DMS53 treated with DMSO at 0.1 percent for 48 hours (cell line): ENCODE data around the gene TRIP13.
"Not testable (repeated sequence)": the region's sequence is repeated elsewhere in the genome, so short reads cannot be mapped to it uniquely, and the experiment has no call there.

Source experiments
- DNase-seq: peaks from one replicate; lab custom pipeline; 2025; ENCODE audit not compliant: unreplicated experiment; lab: John Stamatoyannopoulos, UW

Gene TRIP13

DNA sequence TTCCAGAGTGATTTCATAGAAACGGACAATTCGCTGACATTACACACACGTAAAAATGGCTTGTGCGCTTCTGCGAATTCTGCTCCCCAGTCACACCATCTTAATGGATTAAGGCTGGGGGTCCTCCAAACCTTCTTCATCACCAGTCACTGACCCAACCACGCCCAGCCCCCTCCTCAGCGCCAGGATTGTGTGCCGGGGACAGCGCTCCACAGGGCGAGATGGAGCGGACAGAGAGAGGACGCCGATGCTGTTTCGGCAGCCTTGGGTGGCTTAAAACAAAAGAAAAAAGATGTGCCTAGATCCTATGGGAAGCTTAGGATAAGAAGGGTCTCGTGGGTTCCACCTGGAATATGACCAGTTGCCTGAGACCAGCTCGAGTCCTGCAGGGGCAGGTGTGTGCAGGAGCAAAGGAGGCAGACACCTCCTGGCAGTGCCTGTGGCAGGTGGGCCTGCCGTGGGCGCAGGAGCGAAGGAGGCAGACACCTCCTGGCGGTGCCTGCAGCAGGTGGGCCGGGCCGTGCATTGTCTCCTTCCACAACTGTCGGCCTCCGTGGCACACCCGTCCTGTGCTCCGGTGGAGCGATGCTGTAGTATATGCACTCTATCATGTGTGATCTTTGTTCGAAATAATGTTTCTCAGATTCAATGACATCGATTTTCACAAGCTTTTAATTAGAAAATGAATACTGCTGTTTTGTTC, 20.9 kb upstream of the TRIP13 start:
- DNase-seq = no peak

DNA sequence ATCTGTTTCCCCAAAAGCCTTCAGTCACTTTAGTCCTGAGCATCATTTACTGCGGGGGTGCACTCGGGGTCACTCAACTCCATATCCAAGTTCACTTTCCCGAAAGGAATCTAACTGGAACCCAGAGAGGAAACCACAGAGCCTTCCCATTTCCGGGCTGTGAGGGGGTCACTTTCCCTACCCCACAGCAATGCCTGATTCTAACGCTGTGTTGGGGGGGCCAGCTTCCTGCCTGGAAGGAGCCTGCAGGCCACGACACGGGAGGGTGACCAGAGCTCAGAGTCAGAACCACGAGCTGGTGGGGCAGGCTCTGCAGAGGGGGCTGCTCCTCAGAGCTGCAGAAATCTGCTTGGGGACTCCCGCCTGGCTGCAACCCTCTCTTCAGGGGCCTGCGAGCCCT, 20.4 kb upstream of the TRIP13 start:
- DNase-seq = no peak

DNA sequence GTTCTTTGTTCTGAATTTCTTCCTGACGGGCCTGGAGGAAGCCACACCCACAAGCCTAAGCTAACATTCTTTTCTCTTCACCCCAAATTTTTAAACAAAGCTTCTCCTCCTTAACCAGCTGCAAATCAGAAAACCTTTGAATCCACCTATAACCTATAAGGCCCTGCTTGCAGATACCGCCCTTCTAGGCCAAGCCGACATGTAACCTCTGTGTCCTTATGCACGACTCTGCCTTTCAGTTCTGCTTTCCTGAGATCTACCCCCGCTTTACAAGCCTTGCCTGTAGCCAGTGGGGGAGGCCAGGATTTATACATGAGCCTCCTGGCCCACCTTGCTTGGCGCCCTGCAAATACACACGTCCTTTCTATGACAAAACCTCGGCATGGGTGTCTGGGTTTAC, 19.4 kb upstream of the TRIP13 start:
- DNase-seq = no peak

DNA sequence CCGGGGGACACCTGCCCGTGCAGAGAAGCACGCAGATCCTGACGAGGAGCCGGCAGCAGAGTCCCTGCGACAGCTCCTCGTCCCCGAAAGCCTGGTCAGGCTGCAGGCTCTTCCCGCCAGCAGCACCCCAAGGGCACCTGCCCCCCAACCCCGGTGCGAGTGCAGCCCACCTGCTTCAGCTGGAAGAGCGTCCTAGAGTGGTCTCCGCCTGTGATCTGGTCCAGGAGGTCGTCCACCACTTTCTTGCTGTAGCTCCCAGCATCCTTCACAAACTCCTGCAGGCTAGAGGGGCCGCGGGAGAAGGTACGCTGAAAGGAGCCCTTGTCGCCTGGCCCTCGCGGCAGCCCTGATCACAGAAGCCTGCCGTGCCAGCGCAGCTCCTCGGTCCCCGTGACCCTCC, 16.8 kb upstream of the TRIP13 start:
- no peak for DNase-seq

DNA sequence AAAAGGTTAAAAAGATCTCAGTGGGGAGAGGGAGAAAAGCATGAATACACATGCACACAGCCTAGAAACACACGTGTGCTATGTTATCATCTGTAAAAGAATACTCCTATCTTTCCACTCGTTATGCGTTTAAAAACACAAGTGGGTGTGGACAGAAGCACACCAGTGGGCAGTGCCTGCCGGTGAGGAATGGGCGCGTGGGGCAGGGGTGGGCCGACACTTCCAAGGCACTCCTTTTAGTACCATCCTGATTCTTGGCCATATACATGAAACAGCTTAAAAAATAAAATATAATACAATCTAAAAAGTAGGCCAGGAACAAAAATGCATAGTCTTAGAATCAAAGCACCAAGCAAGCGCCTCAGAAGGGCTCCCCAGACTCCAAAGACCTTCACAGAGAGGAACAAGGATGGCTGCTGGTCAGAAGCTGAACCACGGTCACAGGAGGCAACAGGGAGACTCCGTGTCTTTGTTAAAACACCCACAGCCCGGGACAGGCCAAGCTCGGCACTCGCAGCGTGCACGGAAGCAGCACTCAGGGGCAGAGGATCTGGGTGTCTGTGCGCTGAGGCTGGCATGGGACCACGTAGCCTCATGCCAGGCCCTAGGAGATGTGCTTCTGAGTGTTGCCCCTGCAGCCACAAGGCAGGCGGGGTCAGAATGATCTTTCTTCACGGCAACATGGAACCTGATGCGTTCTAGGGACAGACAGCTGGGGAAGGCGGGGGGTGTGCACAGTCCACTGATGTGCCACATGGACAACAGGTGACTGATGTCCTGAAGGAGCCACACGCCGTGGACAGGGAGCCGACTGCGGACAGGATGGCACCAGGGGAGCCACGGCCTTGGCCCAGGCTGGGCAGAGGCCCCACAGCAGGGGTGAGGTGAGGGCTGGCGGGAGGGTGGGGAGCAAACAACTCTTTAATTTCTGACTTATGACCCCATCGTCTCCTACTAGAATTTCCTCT, 16.0 kb upstream of the TRIP13 start:
- no peak for DNase-seq

DNA sequence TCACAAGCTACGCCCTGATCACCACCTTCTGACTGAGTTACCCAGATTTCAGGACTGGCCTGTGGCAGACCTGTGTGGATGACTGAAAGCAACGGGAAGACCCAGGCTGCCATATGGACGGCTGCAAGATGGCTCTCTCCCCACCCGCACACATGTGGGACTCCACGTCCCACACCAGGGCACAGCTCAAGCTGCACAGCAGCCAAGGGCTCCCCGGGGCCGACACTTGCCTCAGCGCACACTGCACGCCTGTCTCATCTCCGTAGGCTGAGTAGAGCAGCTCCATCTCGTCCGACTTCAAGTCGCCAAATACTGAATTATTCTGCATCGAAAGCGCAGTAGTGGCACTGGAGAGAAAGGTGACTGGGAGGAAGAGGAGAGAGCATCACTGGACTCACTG, 14.6 kb upstream of the TRIP13 start:
- no peak for DNase-seq

DNA sequence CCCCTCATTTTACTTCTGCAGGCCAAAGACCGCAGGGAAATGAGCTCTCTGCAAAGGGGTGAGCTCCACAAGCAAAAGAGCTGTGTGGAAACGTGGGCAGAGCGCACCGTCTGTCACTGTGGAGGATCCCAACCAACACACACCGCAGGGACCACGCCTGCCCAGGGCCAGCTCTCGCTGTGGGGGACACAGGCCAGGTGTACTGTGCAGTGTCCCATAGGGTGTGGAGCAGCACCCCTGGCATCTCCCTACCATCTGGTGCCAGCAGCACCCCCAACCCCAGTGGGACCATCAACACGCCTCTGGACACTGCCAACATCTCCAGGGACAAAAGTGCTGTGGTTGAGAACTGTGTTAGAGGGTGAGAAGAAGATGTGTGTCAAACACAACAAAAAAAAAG, 14.0 kb upstream of the TRIP13 start:
- not testable (repeated sequence) for DNase-seq

DNA sequence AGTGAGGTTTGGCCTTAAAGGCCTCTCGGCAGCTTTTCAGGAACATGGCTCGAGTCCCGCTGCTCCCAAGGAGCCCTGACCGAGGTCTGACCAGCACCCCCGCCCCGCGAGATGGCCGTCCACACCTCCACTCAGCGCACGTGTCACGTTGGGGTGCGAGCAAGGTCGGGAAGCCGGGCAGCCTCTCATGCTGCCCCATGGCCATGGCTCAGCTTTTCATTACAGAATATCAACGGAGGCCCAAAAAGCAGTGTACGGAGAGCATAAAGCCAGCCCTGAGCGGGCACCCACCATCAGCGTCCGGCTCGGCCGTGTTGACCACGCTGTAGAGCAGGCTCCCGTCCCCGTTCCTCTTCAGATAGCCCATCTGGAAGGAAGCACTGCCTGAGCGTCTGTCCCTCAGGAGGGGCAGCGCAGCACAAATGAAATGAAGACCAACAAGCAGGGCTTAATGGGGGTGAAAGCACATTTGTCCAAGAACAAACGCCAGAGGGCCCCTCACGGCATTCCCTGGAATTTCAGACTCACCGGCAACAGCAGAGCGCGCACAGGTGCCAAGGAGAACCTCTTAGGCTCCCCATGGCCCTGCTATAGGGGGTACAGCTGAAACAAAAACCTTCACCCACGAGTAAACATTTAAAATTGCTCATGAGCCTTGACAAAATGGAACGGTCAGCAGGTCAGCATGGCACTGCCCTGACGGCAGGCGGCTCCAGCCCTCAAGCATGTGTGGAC, 11.7 kb upstream of the TRIP13 start:
- no peak for DNase-seq

DNA sequence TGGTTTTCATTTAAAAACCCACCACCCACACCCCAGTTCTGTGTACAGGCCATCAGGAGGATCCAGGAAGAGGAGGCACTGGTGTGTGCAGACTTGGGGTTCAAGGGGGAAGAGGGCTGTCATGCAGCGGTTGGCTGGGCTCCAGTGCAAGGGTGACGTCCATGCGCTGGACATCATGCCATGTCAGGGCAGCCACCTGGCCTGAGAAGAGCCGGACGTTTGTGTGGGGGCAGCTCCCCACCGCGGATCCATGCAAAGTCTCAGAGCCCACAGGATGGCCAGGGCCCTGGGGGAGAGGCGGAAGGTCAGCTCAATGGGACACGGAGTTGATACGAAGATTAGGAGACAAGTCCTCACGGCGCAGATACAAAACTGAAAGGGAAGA, 11.1 kb upstream of the TRIP13 start:
- no peak for DNase-seq

DNA sequence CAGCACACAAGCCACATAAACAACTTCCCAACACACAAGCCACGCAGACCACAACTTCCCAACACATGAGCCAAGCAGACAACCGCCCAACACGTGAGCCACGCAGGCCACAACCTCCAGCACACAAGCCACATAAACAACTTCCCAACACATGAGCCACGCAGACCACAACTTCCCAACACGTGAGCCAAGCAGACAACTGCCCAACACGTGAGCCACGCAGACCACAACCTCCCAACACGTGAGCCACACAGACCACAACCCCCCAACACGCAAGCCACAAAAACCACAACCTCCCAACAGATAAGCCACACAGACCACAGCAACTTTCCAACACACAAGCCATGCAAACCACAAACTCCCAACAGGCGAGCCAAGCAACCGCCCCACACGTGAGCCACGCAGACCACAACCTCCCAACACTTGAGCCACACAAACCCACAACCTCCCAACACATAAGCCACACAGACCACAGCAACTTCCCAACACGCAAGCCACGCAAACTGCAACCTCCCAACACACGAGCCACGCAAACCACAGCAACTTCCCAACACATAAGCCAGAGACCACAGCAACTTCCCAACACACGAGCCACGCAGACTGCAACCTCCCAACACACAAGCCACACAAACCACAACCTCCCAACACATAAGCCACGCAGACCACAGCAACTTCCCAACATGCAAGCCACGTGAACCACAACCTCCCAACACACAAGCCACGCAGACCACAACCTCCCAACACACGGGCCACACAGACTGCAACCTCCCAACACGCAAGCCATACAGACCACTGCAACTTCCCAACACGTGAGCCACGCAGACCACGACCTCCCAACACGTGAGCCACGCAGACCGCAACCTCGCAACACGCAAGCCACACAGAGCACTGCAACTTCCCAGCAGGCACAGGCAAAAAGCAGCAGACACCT, 10.2 kb upstream of the TRIP13 start:
- DNase-seq = no peak

DNA sequence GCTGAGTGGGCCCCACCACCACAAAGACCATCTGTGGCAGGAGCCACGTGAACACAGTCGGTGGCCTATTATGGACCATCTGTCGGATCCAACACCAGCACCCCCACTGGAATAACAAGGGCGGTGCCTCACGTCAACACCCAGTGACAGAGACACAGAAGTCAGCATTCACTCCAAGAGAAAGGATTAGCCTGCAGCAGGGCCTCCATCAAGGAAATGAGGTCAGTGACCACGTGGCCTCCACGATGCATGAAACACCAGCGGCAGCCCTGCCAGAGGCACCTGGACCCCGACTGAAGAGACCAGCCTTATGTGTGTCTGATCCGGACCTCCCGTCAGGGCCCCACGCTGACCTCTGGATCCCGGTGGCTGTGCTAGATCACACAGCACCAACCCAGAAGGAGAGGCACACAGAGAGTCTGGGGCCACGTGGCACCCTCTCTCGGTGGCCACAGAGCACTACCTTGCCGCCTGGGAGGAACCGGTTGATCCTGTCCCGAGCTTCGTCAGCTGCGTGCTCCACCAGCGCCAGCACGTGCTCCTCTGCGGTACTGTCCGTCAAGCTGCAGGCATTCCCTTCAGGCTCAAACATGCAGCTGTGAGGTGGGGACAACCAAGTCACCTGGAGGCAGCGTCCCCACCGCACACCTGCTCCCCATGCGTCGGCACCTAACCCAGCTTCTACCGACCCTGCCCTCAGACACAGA, 9.1 kb upstream of the TRIP13 start:
- no peak for DNase-seq

DNA sequence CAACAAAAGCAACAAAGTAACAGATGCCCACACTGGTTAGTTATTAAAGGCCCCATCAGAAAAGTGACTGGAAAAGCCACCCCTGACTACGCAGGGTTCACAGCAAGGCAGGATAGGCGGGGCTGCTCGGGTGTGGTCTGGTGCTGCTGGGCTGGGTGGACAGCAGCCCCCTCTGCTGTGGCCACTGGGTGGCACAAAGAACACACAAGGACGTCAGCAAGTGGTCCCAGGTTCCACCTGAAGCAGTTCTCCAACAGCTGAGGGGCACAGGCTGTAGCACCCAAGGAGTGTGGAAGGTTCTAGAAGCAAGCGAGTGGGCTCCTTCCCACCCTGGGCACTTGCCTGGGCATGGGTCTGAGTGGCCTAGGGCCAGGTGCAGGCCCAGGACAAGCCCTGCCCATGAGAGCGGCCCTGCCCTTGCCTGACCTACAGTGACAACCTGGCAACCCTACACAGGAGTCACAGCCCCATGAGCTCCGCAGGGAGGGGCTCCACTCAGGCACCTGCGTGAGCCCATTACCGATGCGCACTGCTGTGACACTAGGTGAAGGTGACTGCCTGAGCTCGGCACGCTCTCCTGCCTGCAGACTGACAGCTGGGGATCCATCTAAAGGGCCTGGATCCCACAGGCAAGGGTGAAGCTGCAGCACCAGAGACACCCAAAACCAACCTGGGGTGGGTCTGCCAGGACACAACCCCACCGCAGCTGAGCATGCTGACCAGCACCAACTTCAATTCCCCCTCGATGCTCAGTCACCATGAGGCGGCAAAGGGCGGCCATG, 8.1 kb upstream of the TRIP13 start:
- DNase-seq = no peak

DNA sequence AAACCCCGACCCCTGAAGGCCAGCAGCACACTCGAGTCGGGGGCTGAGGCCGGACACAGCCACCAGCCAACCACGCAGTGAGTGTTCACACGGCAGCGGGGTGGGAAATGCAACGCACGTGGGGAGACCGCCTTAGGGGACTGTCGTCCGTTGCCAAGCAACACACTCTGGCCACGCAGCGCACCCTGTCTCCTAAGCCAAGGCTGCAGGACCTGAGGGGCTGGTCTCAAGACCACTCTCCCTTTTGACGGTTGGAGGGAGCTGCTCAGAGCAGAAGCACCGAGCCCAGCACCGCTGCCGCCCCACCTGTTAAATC, 7.6 kb upstream of the TRIP13 start:
- DNase-seq = no peak

DNA sequence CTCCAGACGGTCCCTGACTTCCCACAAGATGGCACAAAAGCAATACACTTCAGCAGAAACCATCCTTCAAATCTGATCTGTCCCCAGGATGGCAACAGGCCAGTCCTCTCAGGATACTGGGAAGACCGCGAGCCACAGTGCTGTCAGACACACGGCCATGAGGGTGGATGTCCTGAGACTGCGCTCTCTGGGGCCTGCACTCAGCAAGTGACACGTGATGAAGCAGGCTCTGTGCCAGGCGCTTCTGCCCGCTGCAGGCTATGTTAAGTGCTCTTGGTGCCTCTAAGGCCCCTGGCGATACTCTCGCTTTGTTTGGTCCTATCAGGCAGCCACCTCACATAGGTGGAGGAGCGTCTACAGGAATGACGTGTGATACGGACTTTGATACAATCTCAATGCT, 7.2 kb upstream of the TRIP13 start:
- DNase-seq = no peak

DNA sequence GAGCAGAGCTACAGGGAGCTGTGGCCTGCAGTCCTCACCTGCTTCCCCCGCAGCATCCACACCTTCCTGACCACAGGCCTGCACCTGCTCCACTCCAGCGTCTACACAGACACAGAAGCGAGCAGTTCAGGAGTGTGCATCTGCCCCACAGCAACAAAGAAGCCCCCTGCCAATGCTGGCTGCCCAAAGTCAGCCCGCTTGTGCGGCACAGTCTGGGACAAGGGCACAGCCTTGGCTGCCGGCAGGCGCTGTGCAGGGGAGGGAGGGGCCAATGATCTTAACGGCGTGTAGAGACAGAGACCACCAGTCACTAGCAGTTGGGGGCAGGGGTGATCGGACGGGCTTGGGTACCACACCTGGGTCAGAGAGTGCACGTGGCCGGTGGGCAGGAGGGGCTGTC, 6.6 kb upstream of the TRIP13 start:
- DNase-seq = no peak

DNA sequence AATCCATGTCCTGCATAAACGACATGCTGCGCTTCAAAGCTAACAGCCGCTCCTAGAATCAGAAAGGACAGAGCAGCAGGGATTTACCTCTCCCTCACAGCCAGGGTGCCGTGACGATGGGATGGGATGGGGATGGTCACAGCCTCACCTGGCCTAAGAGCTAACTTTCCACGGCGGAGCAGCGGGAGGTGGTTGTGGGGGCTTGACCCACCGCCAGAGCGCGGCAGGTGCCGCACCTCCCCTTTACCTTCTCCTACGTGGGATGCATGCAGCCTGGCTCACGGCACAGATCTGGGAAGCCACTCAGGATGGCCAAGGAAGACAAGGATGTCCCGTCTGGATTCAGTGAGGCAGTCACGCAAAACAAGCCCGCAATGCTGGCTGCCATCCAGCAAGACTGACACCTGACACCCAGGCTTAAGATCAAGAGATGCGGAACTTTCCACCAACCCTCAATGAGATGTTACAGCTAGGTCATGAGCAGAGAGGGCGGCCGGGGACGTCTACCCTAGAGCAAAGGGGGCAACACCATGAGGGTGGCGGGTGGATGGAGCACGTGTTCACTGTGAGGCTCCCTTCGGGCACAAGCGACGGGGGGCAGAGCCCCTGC, 5.9 kb upstream of the TRIP13 start:
- DNase-seq = no peak

DNA sequence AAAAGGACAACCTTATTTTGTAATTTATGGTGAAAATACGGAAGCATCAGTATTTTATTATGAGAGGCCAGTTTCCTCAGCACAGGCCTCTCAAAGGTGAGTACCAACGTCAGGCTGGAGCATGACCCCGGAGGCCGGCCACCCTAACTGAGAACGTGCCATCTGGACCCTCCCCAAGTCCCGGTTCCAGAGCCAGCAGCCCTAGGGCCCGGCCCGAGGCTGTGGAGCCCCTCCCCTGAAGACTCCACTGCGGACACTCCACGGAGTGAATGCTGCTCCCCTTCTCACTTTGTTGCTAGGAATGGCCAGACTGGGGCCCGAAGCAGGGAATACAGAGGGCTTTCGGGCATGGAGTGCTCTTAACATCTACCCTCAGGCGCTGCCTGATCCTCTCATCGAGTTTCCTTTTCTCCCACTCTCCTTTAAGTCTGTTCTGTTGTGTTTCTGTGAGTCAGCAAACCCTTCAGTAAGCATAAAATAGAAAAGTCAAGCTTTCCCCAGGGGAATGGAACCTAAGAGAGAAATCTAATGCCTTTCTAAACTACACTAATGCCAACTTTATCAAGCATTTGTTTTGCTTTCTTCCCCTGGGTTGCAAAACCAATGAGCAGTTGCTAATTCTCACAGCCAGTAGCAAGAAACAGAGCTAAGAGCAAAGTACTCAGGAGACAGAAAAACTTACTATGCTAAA, 4.6 kb upstream of the TRIP13 start:
- no peak for DNase-seq

DNA sequence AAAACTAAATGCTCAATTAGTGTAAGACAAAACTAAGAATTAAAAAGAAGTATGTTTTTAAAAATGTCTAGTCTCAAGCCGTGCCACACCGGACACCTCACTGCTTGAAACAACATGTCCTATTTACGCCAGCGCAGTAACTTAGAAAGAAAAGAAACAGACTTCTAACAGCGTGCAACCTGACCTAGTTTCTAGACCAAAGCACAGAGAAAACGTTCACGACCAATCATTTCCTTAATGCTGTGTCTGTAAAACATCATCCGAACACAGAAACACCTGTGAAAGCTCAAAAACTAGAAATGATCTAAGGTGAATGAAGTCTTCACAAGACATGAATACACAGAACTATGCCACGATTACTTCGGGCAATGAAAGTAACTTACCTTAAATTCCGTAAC, 4.0 kb upstream of the TRIP13 start:
- DNase-seq = no peak
